ENCODE data around the gene DUSP6. TPM values are rescaled to one million over a fixed set of nuclear protein-coding genes. Genes with fewer than 3 reads are reported as not detected.

The DUSP6 gene
- polyA plus RNA-seq, 1 donor from 2014 or later, result 44.3 TPM

GRCh38 chr12:89391726-89392336 is 39.5 kb upstream of the DUSP6 start:
- no peak overlapping the region for H2AFZ ChIP-seq (ENCODE audit: low read depth, low read length)
- H3K27me3 ChIP-seq (ENCODE audit: insufficient read depth, low read depth, low read length), result no peaks in the 10 kb centered on the region
- TF ChIP-seq POLR2AphosphoS5 (IDR thresholded peaks at IDR 0.05), result no peak
- TF ChIP-seq, protein P1, sequence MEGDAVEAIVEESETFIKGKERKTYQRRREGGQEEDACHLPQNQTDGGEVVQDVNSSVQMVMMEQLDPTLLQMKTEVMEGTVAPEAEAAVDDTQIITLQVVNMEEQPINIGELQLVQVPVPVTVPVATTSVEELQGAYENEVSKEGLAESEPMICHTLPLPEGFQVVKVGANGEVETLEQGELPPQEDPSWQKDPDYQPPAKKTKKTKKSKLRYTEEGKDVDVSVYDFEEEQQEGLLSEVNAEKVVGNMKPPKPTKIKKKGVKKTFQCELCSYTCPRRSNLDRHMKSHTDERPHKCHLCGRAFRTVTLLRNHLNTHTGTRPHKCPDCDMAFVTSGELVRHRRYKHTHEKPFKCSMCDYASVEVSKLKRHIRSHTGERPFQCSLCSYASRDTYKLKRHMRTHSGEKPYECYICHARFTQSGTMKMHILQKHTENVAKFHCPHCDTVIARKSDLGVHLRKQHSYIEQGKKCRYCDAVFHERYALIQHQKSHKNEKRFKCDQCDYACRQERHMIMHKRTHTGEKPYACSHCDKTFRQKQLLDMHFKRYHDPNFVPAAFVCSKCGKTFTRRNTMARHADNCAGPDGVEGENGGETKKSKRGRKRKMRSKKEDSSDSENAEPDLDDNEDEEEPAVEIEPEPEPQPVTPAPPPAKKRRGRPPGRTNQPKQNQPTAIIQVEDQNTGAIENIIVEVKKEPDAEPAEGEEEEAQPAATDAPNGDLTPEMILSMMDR (IDR thresholded peaks at IDR 0.05; ENCODE audit: poor library complexity, severe bottlenecking), result no peak
- TF ChIP-seq TAF1 (IDR thresholded peaks at IDR 0.05; ENCODE audit: low read depth), result no peak
- TF ChIP-seq EZH2 (IDR thresholded peaks at IDR 0.05; ENCODE audit: borderline replicate concordance, insufficient read depth, low read length, poor library complexity, severe bottlenecking), result no peak
- no peak for TF ChIP-seq MXI1 (conservative IDR thresholded peaks at IDR 0.05; ENCODE audit: poor library complexity, severe bottlenecking)
- no peak for TF ChIP-seq REST (IDR thresholded peaks at IDR 0.05; ENCODE audit: borderline replicate concordance)
- no peak for TF ChIP-seq RAD21 (conservative IDR thresholded peaks at IDR 0.05)
- TF ChIP-seq SMC3 (conservative IDR thresholded peaks at IDR 0.05; ENCODE audit: poor library complexity), result no peak
- no peak for TF ChIP-seq EP300 (conservative IDR thresholded peaks at IDR 0.05; ENCODE audit: poor library complexity, severe bottlenecking)

DNA sequence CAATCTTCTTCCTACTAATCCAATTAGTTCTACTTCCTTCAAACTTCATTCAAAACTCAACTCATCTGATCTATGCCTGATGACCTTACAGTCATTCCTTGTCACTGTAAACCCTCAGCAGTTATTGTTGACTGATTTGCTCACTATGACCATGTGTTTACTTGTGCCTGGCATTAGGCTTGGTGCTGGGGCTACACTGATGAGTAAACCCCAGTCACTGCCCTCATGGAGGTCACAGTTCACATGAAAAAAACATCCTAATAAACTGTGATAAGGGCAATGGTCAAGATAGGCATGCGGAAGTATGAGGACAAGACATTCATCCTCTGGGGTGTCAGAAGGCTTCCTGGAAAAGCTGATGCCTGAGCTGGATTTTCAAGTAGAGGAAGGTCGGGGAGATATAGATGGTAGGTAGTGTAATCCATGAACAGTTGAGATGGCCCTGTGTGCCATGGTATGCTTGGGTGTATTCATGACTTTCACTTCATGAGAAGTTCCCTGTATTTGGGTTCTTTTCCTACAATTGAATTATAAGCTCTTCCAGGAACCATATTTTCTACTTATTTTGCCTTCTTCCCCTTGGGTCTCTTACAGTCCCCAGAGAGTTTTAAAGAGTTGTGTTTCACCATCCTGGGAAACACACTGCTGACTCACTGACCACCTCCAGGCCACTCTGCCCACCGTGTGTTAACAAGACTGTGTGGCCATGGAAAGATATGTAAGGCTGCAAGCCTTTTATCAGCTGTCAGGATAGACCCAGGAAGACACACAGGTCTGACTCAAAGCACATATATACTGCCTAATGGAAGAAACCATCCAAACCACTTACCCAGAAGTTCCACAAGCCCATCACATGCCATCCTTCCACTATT is 38.7 kb upstream of the DUSP6 start:
- Histone ChIP-seq H3K27ac (ENCODE audit: low read length) (no peak overlapping the region), H3F3A (ENCODE audit: insufficient read depth, low read length, poor library complexity, severe bottlenecking) (no peaks in the 10 kb centered on the region), H3K9me2 (ENCODE audit: insufficient read depth, low read length) (no peaks in the 10 kb centered on the region), H3K36me3 (ENCODE audit: insufficient read depth, low read length) (no peaks in the 10 kb centered on the region), H3K27me3 (ENCODE audit: insufficient read depth, low read depth, low read length) (no peaks in the 10 kb centered on the region), H3K4me3 (ENCODE audit: low read length) (no peak overlapping the region), H3K79me2 (replicated peaks; ENCODE audit: insufficient read depth, low read length) (no peaks in the 10 kb centered on the region), H4K20me1 (ENCODE audit: insufficient read depth) (no peaks in the 10 kb centered on the region), H3K4me2 (ENCODE audit: low read length) (no peak overlapping the region), H3K9me3 (ENCODE audit: low read length) (no peaks in the 10 kb centered on the region), H3K9ac (ENCODE audit: low read length) (no peak overlapping the region), H2AFZ (ENCODE audit: low read depth, low read length) (no peak overlapping the region)
- TF ChIP-seq, protein P1 (IDR thresholded peaks at IDR 0.05; ENCODE audit: poor library complexity, severe bottlenecking), result no peak
- no peak for TF ChIP-seq RAD21 (conservative IDR thresholded peaks at IDR 0.05)
- TF ChIP-seq POLR2AphosphoS5 (IDR thresholded peaks at IDR 0.05), result no peak
- no peak for TF ChIP-seq MXI1 (conservative IDR thresholded peaks at IDR 0.05; ENCODE audit: poor library complexity, severe bottlenecking)
- TF ChIP-seq TAF1 (IDR thresholded peaks at IDR 0.05; ENCODE audit: low read depth), result no peak
- TF ChIP-seq REST (IDR thresholded peaks at IDR 0.05; ENCODE audit: borderline replicate concordance), result no peak
- TF ChIP-seq SMC3 (conservative IDR thresholded peaks at IDR 0.05; ENCODE audit: poor library complexity), result no peak

More at GRCh38 chr12:89391726-89392336, 39.5 kb upstream of the DUSP6 start:
- H3K36me3 ChIP-seq (ENCODE audit: insufficient read depth, low read length), result no peaks in the 10 kb centered on the region
- H3K4me3 ChIP-seq (ENCODE audit: low read length), result no peak overlapping the region
- H3K9me2 ChIP-seq (ENCODE audit: insufficient read depth, low read length), result no peaks in the 10 kb centered on the region
- no peak overlapping the region for H3K27ac ChIP-seq (ENCODE audit: low read length)
- H3F3A ChIP-seq (ENCODE audit: insufficient read depth, low read length, poor library complexity, severe bottlenecking), result no peaks in the 10 kb centered on the region
- no peak overlapping the region for H3K4me2 ChIP-seq (ENCODE audit: low read length)
- H3K9me3 ChIP-seq (ENCODE audit: low read length), result no peaks in the 10 kb centered on the region
- no peaks in the 10 kb centered on the region for H3K79me2 ChIP-seq (replicated peaks; ENCODE audit: insufficient read depth, low read length)
- H4K20me1 ChIP-seq (ENCODE audit: insufficient read depth), result no peaks in the 10 kb centered on the region
- no peak overlapping the region for H3K9ac ChIP-seq (ENCODE audit: low read length)

Data from neural cell (in vitro differentiated cells).